ENCODE data around the gene GIMAP2. TPM values are rescaled to one million over a fixed set of nuclear protein-coding genes. Genes with fewer than 3 reads are reported as not detected.
"Not testable (repeated sequence)": the region's sequence is repeated elsewhere in the genome, so short reads cannot be mapped to it uniquely, and the experiment has no call there.

The GIMAP2 gene
- total RNA-seq, 2 donors from 2014 or later = not detected

- Mint-ChIP-seq H3K27ac (no peak overlapping the region), H3K9me3 (peaks cover 16% of the 10 kb centered on the region), H3K36me3 (ENCODE audit: low read depth) (no peaks in the 10 kb centered on the region), H3K27me3 (ENCODE audit: insufficient read depth) (peaks cover 14% of the 10 kb centered on the region), H3K4me3 (no peak overlapping the region), H3K4me1 (no peaks in the 10 kb centered on the region)
- Histone ChIP-seq H3K4me1 (ENCODE audit: control insufficient read depth, insufficient read depth, low read length) (no peaks in the 10 kb centered on the region), H3K4me3 (ENCODE audit: low read length) (no peak overlapping the region), H3K9me3 (ENCODE audit: control insufficient read depth, low read length) (no peaks in the 10 kb centered on the region), H3K27me3 (ENCODE audit: control insufficient read depth, insufficient read depth, low read length, poor library complexity, severe bottlenecking) (no peaks in the 10 kb centered on the region), H3K27ac (ENCODE audit: low read depth, low read length) (no peak overlapping the region), H3K9ac (ENCODE audit: extremely low read depth, low read length, poor library complexity, severe bottlenecking) (no peak overlapping the region), H3K36me3 (ENCODE audit: control insufficient read depth, insufficient read depth, low read length) (no peaks in the 10 kb centered on the region)
- DNase-seq = no peak
- no peak for TF ChIP-seq CTCF (conservative IDR thresholded peaks at IDR 0.05)
- WGBS, 2 experiments (ENCODE audit: insufficient coverage in 1 of 2, insufficient read length in 1 of 2) = 69% methylated on average over 1 of the region's 1 CpG; no CpG with 5 or more reads in 1 of the 2 experiments
These were observed 17.0 kb upstream of the GIMAP2 start for GRCh38 chr7:150668472-150668911.

GRCh38 chr7:150668977-150669376 is 16.5 kb upstream of the GIMAP2 start:
- Mint-ChIP-seq H3K36me3 (ENCODE audit: low read depth) (no peaks in the 10 kb centered on the region), H3K9me3 (peaks cover 16% of the 10 kb centered on the region), H3K27me3 (ENCODE audit: insufficient read depth) (peaks cover 13% of the 10 kb centered on the region), H3K4me3 (no peak overlapping the region), H3K27ac (no peak overlapping the region), H3K4me1 (no peaks in the 10 kb centered on the region)
- no peak for TF ChIP-seq CTCF (conservative IDR thresholded peaks at IDR 0.05)
- H3K4me1 ChIP-seq (ENCODE audit: control insufficient read depth, insufficient read depth, low read length) = no peaks in the 10 kb centered on the region
- no peak overlapping the region for H3K9ac ChIP-seq (ENCODE audit: extremely low read depth, low read length, poor library complexity, severe bottlenecking)
- H3K27me3 ChIP-seq (ENCODE audit: control insufficient read depth, insufficient read depth, low read length, poor library complexity, severe bottlenecking) = no peaks in the 10 kb centered on the region
- no peak overlapping the region for H3K27ac ChIP-seq (ENCODE audit: low read depth, low read length)
- no peaks in the 10 kb centered on the region for H3K36me3 ChIP-seq (ENCODE audit: control insufficient read depth, insufficient read depth, low read length)
- H3K4me3 ChIP-seq (ENCODE audit: low read length) = no peak overlapping the region
- no peaks in the 10 kb centered on the region for H3K9me3 ChIP-seq (ENCODE audit: control insufficient read depth, low read length)
- DNase-seq = no peak

- not testable (repeated sequence) for H3K36me3 Mint-ChIP-seq (ENCODE audit: low read depth); H3K4me1 Mint-ChIP-seq; H3K4me1 ChIP-seq (ENCODE audit: control insufficient read depth, insufficient read depth, low read length); H3K27me3 ChIP-seq (ENCODE audit: control insufficient read depth, insufficient read depth, low read length, poor library complexity, severe bottlenecking); H3K4me3 Mint-ChIP-seq; H3K27ac Mint-ChIP-seq; H3K9ac ChIP-seq (ENCODE audit: extremely low read depth, low read length, poor library complexity, severe bottlenecking); H3K36me3 ChIP-seq (ENCODE audit: control insufficient read depth, insufficient read depth, low read length); DNase-seq; H3K4me3 ChIP-seq (ENCODE audit: low read length); H3K9me3 ChIP-seq (ENCODE audit: control insufficient read depth, low read length); H3K27me3 Mint-ChIP-seq (ENCODE audit: insufficient read depth); H3K27ac ChIP-seq (ENCODE audit: low read depth, low read length)
- 84 to 86% methylated on average over 7 of the region's 7 CpGs for WGBS, 2 experiments (ENCODE audit: insufficient coverage in 1 of 2, insufficient read length in 1 of 2)
- peaks cover 23% of the 10 kb centered on the region for H3K9me3 Mint-ChIP-seq
These were observed 13.5 kb upstream of the GIMAP2 start for GRCh38 chr7:150671798-150672585.
